Measurements from ENCODE around the gene PRUNE2. TPM values are rescaled to one million over a fixed set of nuclear protein-coding genes. Genes with fewer than 3 reads are reported as not detected.

PRUNE2 gene
- total and polyA plus RNA-seq, 11 donors = 0.51 to 7.7 (median 1.4) TPM

- Histone ChIP-seq H3K4me3 (no peak overlapping the region), H3K4me1 (peaks cover 0 to 9% (median 0%) of the 10 kb centered on the region in 12 donors), H3K27ac (peak overlapping the region in 4 of 12 donors; percentile 45 to 79 (median 56)), H3K9me3 (no peaks in the 10 kb centered on the region), H3K27me3 (peaks cover 0 to 9% (median 0%) of the 10 kb centered on the region in 9 donors), H3K36me3 (no peaks in the 10 kb centered on the region)
- ATAC-seq (no peak), DNase-seq (no peak)
- TF ChIP-seq POLR2A (IDR thresholded peaks at IDR 0.05) (no peak), CTCF (IDR thresholded peaks at IDR 0.05) (no peak)
- intact Hi-C loops (cut with DNase I) = loop anchor here in 2 of 10 donors (5.0 to 10.0 kb wide), 2 partner anchors 177 to 330 kb away; no protein-coding TSS in a partner anchor
- 91 to 94% (median 93%) methylated on average over 1 of the region's 1 CpG for WGBS, 4 donors
Observed at GRCh38 chr9:76817489-76817888, 88.4 kb downstream of the PRUNE2 start.

GRCh38 chr9:76812591-76812990 lies 93.3 kb downstream of the PRUNE2 start:
- no peak for ATAC-seq
- no peak for DNase-seq
- Histone ChIP-seq H3K9me3 (no peaks in the 10 kb centered on the region), H3K4me1 (peaks cover 0 to 3% (median 0%) of the 10 kb centered on the region in 12 donors), H3K27ac (no peak overlapping the region), H3K27me3 (peaks cover 0 to 16% (median 0%) of the 10 kb centered on the region in 9 donors), H3K36me3 (no peaks in the 10 kb centered on the region), H3K4me3 (no peak overlapping the region)
- intact Hi-C loops (cut with DNase I) = loop anchor here in 8 of 10 donors (2.0 to 10.0 kb wide), 7 partner anchors 175 to 340 kb away; no protein-coding TSS in a partner anchor
- 78 to 86% (median 81%) methylated on average over 6 of the region's 6 CpGs for WGBS, 4 donors
- TF ChIP-seq POLR2A (IDR thresholded peaks at IDR 0.05) (no peak), CTCF (IDR thresholded peaks at IDR 0.05) (no peak)

- Histone ChIP-seq H3K27ac (peak overlapping the region in 1 of 12 donors; percentile 17), H3K27me3 (peaks cover 0 to 17% (median 0%) of the 10 kb centered on the region in 9 donors), H3K9me3 (no peaks in the 10 kb centered on the region), H3K4me1 (no peaks in the 10 kb centered on the region), H3K36me3 (no peaks in the 10 kb centered on the region), H3K4me3 (no peak overlapping the region)
- no peak for TF ChIP-seq POLR2A (IDR thresholded peaks at IDR 0.05)
- peak; percentile 43 to 79 (median 68) for TF ChIP-seq CTCF (IDR thresholded peaks at IDR 0.05)
- 14 to 38% (median 29%) methylated on average over 2 of the region's 2 CpGs for WGBS, 4 donors
- ATAC-seq (peak in 3 of 4 donors; percentile 57 to 82 (median 66)), DNase-seq (no peak)
- intact Hi-C loops (cut with DNase I) = loop anchor here in 9 of 10 donors (1.0 to 10.0 kb wide), 9 partner anchors 177 to 342 kb away; no protein-coding TSS in a partner anchor
Observed at GRCh38 chr9:76810377-76810957, 95.4 kb downstream of the PRUNE2 start.

GRCh38 chr9:76808636-76809035 lies 97.3 kb downstream of the PRUNE2 start:
- no peak overlapping the region for H3K27ac ChIP-seq

More at GRCh38 chr9:76808636-76809035, 97.3 kb downstream of the PRUNE2 start:
- H3K27me3 ChIP-seq = peaks cover 0 to 20% (median 3%) of the 10 kb centered on the region in 9 donors
- no peaks in the 10 kb centered on the region for H3K4me1 ChIP-seq
- no peak for ATAC-seq
- intact Hi-C loops (cut with DNase I) = loop anchor here in 5 of 10 donors (5.0 to 10.0 kb wide), 4 partner anchors 56 to 204 kb away; no protein-coding TSS in a partner anchor
- H3K9me3 ChIP-seq = no peaks in the 10 kb centered on the region
- no peak for TF ChIP-seq CTCF (IDR thresholded peaks at IDR 0.05)
- TF ChIP-seq POLR2A (IDR thresholded peaks at IDR 0.05) = no peak
- H3K4me3 ChIP-seq = no peak overlapping the region
- H3K36me3 ChIP-seq = no peaks in the 10 kb centered on the region
- no peak for DNase-seq
- 44 to 50% (median 48%) methylated on average over 5 of the region's 5 CpGs for WGBS, 4 donors

Data from heart left ventricle (tissue), 16 donors.